HepG2 (cell line): ENCODE results near the gene PSMG4. TPM values are rescaled to one million over a fixed set of nuclear protein-coding genes. Genes with fewer than 3 reads are reported as not detected.

Source experiments
- AGO2 ChIP-seq: fragments of 200-400 bp; formaldehyde crosslinking; optimal IDR thresholded peaks from 2 replicates; pipeline ENCODE3; 2017; ENCODE audit warnings: mild to moderate bottlenecking, low read depth, low read length, moderate library complexity
- ATM ChIP-seq: fragments of 450-650 bp; IDR thresholded peaks from 2 replicates; pipeline ENCODE4 v1.7.1; 2017; ENCODE audit warnings: mild to moderate bottlenecking, borderline replicate concordance
- CTCF ChIP-seq: sonication (generic); formaldehyde crosslinking; IDR thresholded peaks from 2 replicates; pipeline ENCODE4 v1.5.0; 2020; ENCODE audit warnings: mild to moderate bottlenecking, missing genetic modification reagents, moderate library complexity
- EHMT2 ChIP-seq: fragments of 200-600 bp; sonication (generic); IDR thresholded peaks from 2 replicates; pipeline ENCODE4 v1.7.0; 2017; ENCODE audit warnings: antibody characterized with exemption, low read depth, low read length, borderline replicate concordance
- MIXL1 ChIP-seq: IDR thresholded peaks from 2 replicates; pipeline ENCODE4 v1.6.1; 2016
- NFYB ChIP-seq: sonication (generic); formaldehyde crosslinking; IDR thresholded peaks from 2 replicates; pipeline ENCODE4 v1.4.0; 2020; ENCODE audit warnings: missing genetic modification reagents
- POLR2G ChIP-seq: fragments of 200-400 bp; formaldehyde crosslinking; IDR thresholded peaks from 2 replicates; pipeline ENCODE4 v1.6.1; 2018; ENCODE audit warnings: mild to moderate bottlenecking, low read depth, low read length, moderate library complexity
- RBM22 ChIP-seq: fragments of 200-400 bp; formaldehyde crosslinking; optimal IDR thresholded peaks from 2 replicates; pipeline ENCODE3; 2017; ENCODE audit warnings: mild to moderate bottlenecking, low read length, moderate library complexity
- SALL2 ChIP-seq: sonication (generic); formaldehyde crosslinking; IDR thresholded peaks from 2 replicates; pipeline ENCODE4 v1.8.1; 2023; ENCODE audit warnings: mild to moderate bottlenecking, missing genetic modification reagents, inconsistent platforms
- SKIL ChIP-seq: sonication (generic); formaldehyde crosslinking; IDR thresholded peaks from 2 replicates; pipeline ENCODE4 v1.8.0; 2022; ENCODE audit warnings: missing genetic modification reagents, mild to moderate bottlenecking, moderate library complexity, borderline replicate concordance
- SSRP1 ChIP-seq: IDR thresholded peaks from 2 replicates; pipeline ENCODE4 v1.6.1; 2016; ENCODE audit warnings: control low read depth
- TCF7 ChIP-seq: sonication (generic); IDR thresholded peaks from 2 replicates; pipeline ENCODE4 v1.6.1; 2016; ENCODE audit warnings: antibody characterized with exemption, low read depth
- TEAD2 ChIP-seq: sonication (generic); formaldehyde crosslinking; IDR thresholded peaks from 2 replicates; pipeline ENCODE4 v1.9.0; 2021; ENCODE audit warnings: missing genetic modification reagents
- TFDP2 ChIP-seq: sonication (generic); formaldehyde crosslinking; IDR thresholded peaks from 2 replicates; pipeline ENCODE4 v1.4.0; 2020; ENCODE audit warnings: missing genetic modification reagents
- ZFP1 ChIP-seq: IDR thresholded peaks from 2 replicates; pipeline ENCODE4 v1.6.1; 2016
- ZNF552 ChIP-seq: sonication (generic); formaldehyde crosslinking; IDR thresholded peaks from 2 replicates; pipeline ENCODE4 v1.9.0; 2022; ENCODE audit warnings: missing genetic modification reagents, mild to moderate bottlenecking, borderline replicate concordance
- ZNF720 ChIP-seq: sonication (generic); formaldehyde crosslinking; IDR thresholded peaks from 2 replicates; pipeline ENCODE4 v1.4.0; 2020; ENCODE audit warnings: missing genetic modification reagents
- ZNF75D ChIP-seq: sonication (generic); formaldehyde crosslinking; IDR thresholded peaks from 2 replicates; pipeline ENCODE4 v1.8.1; 2023; ENCODE audit warnings: missing genetic modification reagents, mild to moderate bottlenecking, borderline replicate concordance
- polyA plus RNA-seq, 8 experiments: library from polyadenylated mRNA; depleted of rRNA in 3 of 8; stranded (reverse) in 7 of 8; unstranded in 1 of 8; fragments of >200 nt; fragmentation: Illumina TruSeq in 4 of 8; extraction: Trizol in 4 of 8; gene quantifications; 2 replicates each; pipeline versions ENCODE4 v1.2.1 to v1.2.3, GENCODE V29; 2011 to 2016; ENCODE audit warnings: low read depth in 4 of 8, missing spikeins in 1 of 8, mixed read lengths in 1 of 8; ENCODE audit not compliant: insufficient read depth in 1 of 8
- total RNA-seq, 5 experiments: library from RNA; depleted of rRNA; stranded (reverse); fragments of >200 nt; fragmentation: Illumina TruSeq; extraction: Trizol; gene quantifications; 2 replicates each; pipeline ENCODE4 v1.2.3, GENCODE V29; 2016; ENCODE audit warnings: low read depth in 1 of 5
- TF ChIP-seq, protein P1 (sequence below): sonication (generic); formaldehyde crosslinking; IDR thresholded peaks from 2 replicates; pipeline ENCODE4 v1.5.1; 2020; ENCODE audit warnings: missing genetic modification reagents, mild to moderate bottlenecking, borderline replicate concordance

PSMG4 gene
- total and polyA plus RNA-seq, 2 of the 13 experiments (the other 11 are each of a cell fraction or from before 2014, with no cell fraction given), result 28.5 to 32.8 TPM

- no peak for TF ChIP-seq NFYB (CRISPR knock-in tag)
- TF ChIP-seq SALL2 (CRISPR knock-in tag), result no peak
- no peak for TF ChIP-seq TFDP2 (CRISPR knock-in tag)
- TF ChIP-seq ZNF552 (CRISPR knock-in tag), result no peak
- no peak for TF ChIP-seq MIXL1 (CRISPR knock-in tag)
- peak; percentile 17 for TF ChIP-seq AGO2
- no peak for TF ChIP-seq CTCF (CRISPR knock-in tag)
- TF ChIP-seq EHMT2, result no peak
- TF ChIP-seq ZNF75D (CRISPR knock-in tag), result no peak
- no peak for TF ChIP-seq ZNF720 (CRISPR knock-in tag)
- no peak for TF ChIP-seq SKIL (CRISPR knock-in tag)
- TF ChIP-seq TCF7, result no peak
- TF ChIP-seq POLR2G, result peak; percentile 53; the same call in 1 of the 2 replicates
- no peak for TF ChIP-seq ATM
- peak; percentile 49; the same call in 1 of the 2 replicates for TF ChIP-seq SSRP1 (CRISPR knock-in tag)
- no peak for TF ChIP-seq ZFP1
- TF ChIP-seq, protein P1, sequence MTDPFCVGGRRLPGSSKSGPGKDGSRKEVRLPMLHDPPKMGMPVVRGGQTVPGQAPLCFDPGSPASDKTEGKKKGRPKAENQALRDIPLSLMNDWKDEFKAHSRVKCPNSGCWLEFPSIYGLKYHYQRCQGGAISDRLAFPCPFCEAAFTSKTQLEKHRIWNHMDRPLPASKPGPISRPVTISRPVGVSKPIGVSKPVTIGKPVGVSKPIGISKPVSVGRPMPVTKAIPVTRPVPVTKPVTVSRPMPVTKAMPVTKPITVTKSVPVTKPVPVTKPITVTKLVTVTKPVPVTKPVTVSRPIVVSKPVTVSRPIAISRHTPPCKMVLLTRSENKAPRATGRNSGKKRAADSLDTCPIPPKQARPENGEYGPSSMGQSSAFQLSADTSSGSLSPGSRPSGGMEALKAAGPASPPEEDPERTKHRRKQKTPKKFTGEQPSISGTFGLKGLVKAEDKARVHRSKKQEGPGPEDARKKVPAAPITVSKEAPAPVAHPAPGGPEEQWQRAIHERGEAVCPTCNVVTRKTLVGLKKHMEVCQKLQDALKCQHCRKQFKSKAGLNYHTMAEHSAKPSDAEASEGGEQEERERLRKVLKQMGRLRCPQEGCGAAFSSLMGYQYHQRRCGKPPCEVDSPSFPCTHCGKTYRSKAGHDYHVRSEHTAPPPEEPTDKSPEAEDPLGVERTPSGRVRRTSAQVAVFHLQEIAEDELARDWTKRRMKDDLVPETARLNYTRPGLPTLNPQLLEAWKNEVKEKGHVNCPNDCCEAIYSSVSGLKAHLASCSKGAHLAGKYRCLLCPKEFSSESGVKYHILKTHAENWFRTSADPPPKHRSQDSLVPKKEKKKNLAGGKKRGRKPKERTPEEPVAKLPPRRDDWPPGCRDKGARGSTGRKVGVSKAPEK, result no peak
- TF ChIP-seq RBM22, result peak; percentile 70
- no peak for TF ChIP-seq TEAD2 (CRISPR knock-in tag)
Observed at GRCh38 chr6:3266170-3266569, 7.4 kb downstream of the PSMG4 start (continued).
